H9 (cell line): ENCODE results near the gene VASN. TPM values are rescaled to one million over a fixed set of nuclear protein-coding genes. Genes with fewer than 3 reads are reported as not detected.

ENCODE experiments used
- DNase-seq: peaks from one replicate; pipeline ENCODE4 v3.0.0-alpha.2; 2017
- H2AFZ ChIP-seq: one replicate; pipeline ENCODE4 v1.6.1; 2013; ENCODE audit warnings: mild to moderate bottlenecking, low read length, control low read depth, moderate library complexity
- H2AK5ac ChIP-seq: 2 replicates; pipeline ENCODE4 v1.6.1; 2013; ENCODE audit warnings: low read length, control low read depth, mixed read lengths; ENCODE audit not compliant: insufficient read length
- H2BK120ac ChIP-seq: one replicate; pipeline ENCODE4 v1.6.1; 2013; ENCODE audit warnings: low read depth, mild to moderate bottlenecking, low read length, control low read depth, inconsistent platforms; ENCODE audit not compliant: poor library complexity, severe bottlenecking
- H2BK12ac ChIP-seq: 2 replicates; pipeline ENCODE4 v1.6.1; 2013; ENCODE audit warnings: low read length, control low read depth, mixed read lengths, low read depth; ENCODE audit not compliant: insufficient read length
- H2BK15ac ChIP-seq: 2 replicates; pipeline ENCODE4 v1.6.1; 2013; ENCODE audit warnings: low read depth, low read length, control low read depth
- H2BK20ac ChIP-seq: one replicate; pipeline ENCODE4 v1.6.1; 2013; ENCODE audit warnings: low read depth, mild to moderate bottlenecking, low read length, control low read depth, inconsistent platforms; ENCODE audit not compliant: poor library complexity, severe bottlenecking
- H2BK5ac ChIP-seq: 2 replicates; pipeline ENCODE4 v1.6.1; 2013; ENCODE audit warnings: low read length, control low read depth, mixed read lengths; ENCODE audit not compliant: insufficient read length
- H3K14ac ChIP-seq: 2 replicates; pipeline ENCODE4 v1.6.1; 2013; ENCODE audit warnings: low read length, control low read depth; ENCODE audit not compliant: insufficient read depth
- H3K18ac ChIP-seq: 2 replicates; pipeline ENCODE4 v1.6.1; 2013; ENCODE audit warnings: low read depth, mild to moderate bottlenecking, mixed read lengths, low read length, control low read depth; ENCODE audit not compliant: insufficient read length
- H3K23ac ChIP-seq: 2 replicates; pipeline ENCODE4 v1.6.1; 2013; ENCODE audit warnings: low read length, control low read depth, mixed read lengths, low read depth; ENCODE audit not compliant: insufficient read length
- H3K23me2 ChIP-seq: 2 replicates; pipeline ENCODE4 v1.6.1; 2013; ENCODE audit warnings: low read depth, mild to moderate bottlenecking, mixed read lengths, low read length, control low read depth; ENCODE audit not compliant: insufficient read length, poor library complexity, severe bottlenecking
- H3K27ac ChIP-seq: 2 replicates; pipeline ENCODE4 v1.5.1; 2013; ENCODE audit warnings: low read length, control low read depth, mixed read lengths, low read depth; ENCODE audit not compliant: insufficient read length
- H3K27me3 ChIP-seq: 2 replicates; pipeline ENCODE4 v1.6.1; 2013; ENCODE audit warnings: low read length, control low read depth, inconsistent platforms; ENCODE audit not compliant: insufficient read depth
- H3K4ac ChIP-seq: 2 replicates; pipeline ENCODE4 v1.6.1; 2013; ENCODE audit warnings: low read depth, mild to moderate bottlenecking, control low read depth, inconsistent platforms, low read length, moderate library complexity
- H3K4me1 ChIP-seq: 2 replicates; pipeline ENCODE4 v1.6.1; 2013; ENCODE audit warnings: low read length, control low read depth, inconsistent platforms; ENCODE audit not compliant: insufficient read depth
- H3K4me2 ChIP-seq: 2 replicates; pipeline ENCODE4 v1.6.1; 2013; ENCODE audit warnings: low read length, control low read depth, mixed read lengths; ENCODE audit not compliant: insufficient read length, insufficient read depth
- H3K56ac ChIP-seq: 2 replicates; pipeline ENCODE4 v1.6.1; 2013; ENCODE audit warnings: low read depth, mild to moderate bottlenecking, mixed read lengths, low read length, control low read depth; ENCODE audit not compliant: insufficient read length
- H3K79me1 ChIP-seq: 2 replicates; pipeline ENCODE4 v1.6.1; 2013; ENCODE audit warnings: low read depth, mild to moderate bottlenecking, moderate library complexity, low read length, control low read depth, inconsistent platforms; ENCODE audit not compliant: insufficient read depth, poor library complexity, severe bottlenecking
- H3K79me2 ChIP-seq: 2 replicates; pipeline ENCODE4 v1.6.1; 2013; ENCODE audit warnings: low read length, control low read depth, inconsistent platforms; ENCODE audit not compliant: insufficient read depth
- H3K9ac ChIP-seq: 2 replicates; pipeline ENCODE4 v1.6.1; 2013; ENCODE audit warnings: low read length, control low read depth, mixed read lengths; ENCODE audit not compliant: insufficient read length; ENCODE audit errors: extremely low read depth
- H3K9me3 ChIP-seq: one replicate; pipeline ENCODE4 v1.6.1; 2013; ENCODE audit warnings: low read depth, low read length, inconsistent platforms; ENCODE audit not compliant: control insufficient read depth
- H3T11ph ChIP-seq: one replicate; pipeline ENCODE4 v1.6.1; 2013; ENCODE audit warnings: mild to moderate bottlenecking, low read length, control low read depth, inconsistent platforms
- H4K20me1 ChIP-seq: one replicate; pipeline ENCODE4 v1.6.1; 2013; ENCODE audit not compliant: control insufficient read depth, insufficient read length, insufficient read depth
- H4K5ac ChIP-seq: 2 replicates; pipeline ENCODE4 v1.6.1; 2013; ENCODE audit warnings: low read depth, mild to moderate bottlenecking, mixed read lengths, low read length, control low read depth; ENCODE audit not compliant: insufficient read length
- H4K8ac ChIP-seq: replicated peaks from 2 replicates; pipeline ENCODE4 v1.6.1; 2013; ENCODE audit warnings: low read length, control low read depth, mixed read lengths, low read depth; ENCODE audit not compliant: insufficient read length
- H4K91ac ChIP-seq: 2 replicates; pipeline ENCODE4 v1.6.1; 2013; ENCODE audit warnings: low read depth, mild to moderate bottlenecking, moderate library complexity, mixed read lengths, low read length, control low read depth; ENCODE audit not compliant: insufficient read length
- H3K27ac Mint-ChIP-seq, 3 experiments: 2 replicates in 2 of 3; 3 replicates in 1 of 3; pipeline ENCODE4 v1.8.0; 2020 to 2021; ENCODE audit warnings: mixed read lengths in 3 of 3, mild to moderate bottlenecking in 1 of 3, moderate library complexity in 1 of 3
- H3K27me3 Mint-ChIP-seq: 2 replicates; pipeline ENCODE4 v1.8.0; 2021; ENCODE audit warnings: low read depth, mild to moderate bottlenecking, moderate library complexity, mixed read lengths
- H3K36me3 Mint-ChIP-seq, 3 experiments: 2 replicates in 2 of 3; 3 replicates in 1 of 3; pipeline ENCODE4 v1.8.0; 2020 to 2021; ENCODE audit warnings: low read depth in 3 of 3, mixed read lengths in 3 of 3; ENCODE audit not compliant: insufficient read depth in 1 of 3
- H3K4me1 Mint-ChIP-seq, 2 experiments: 2 replicates each; pipeline ENCODE4 v1.8.0; 2020; ENCODE audit warnings: mixed read lengths in 2 of 2
- H3K4me3 Mint-ChIP-seq, 2 experiments: 2 replicates in 1 of 2; 3 replicates in 1 of 2; pipeline ENCODE4 v1.8.0; 2020 to 2021; ENCODE audit warnings: mild to moderate bottlenecking in 2 of 2, mixed read lengths in 2 of 2, moderate library complexity in 1 of 2
- H3K9me3 Mint-ChIP-seq, 2 experiments: 2 replicates in 1 of 2; 3 replicates in 1 of 2; pipeline ENCODE4 v1.8.0; 2020; ENCODE audit warnings: mild to moderate bottlenecking in 2 of 2, mixed read lengths in 2 of 2, moderate library complexity in 1 of 2
- WGBS: extraction: QIAGEN DNeasy Blood & Tissue Kit; methylation state at CpG from one replicate; pipeline ENCODE4 v1.1.7; 2013; ENCODE audit warnings: missing lambda C conversion rate, low lambda C conversion rate, mixed read lengths; ENCODE audit not compliant: insufficient read length; ENCODE audit errors: extremely low coverage; 5-methylcytosine and 5-hydroxymethylcytosine counted together
- total RNA-seq: library from RNA; stranded (reverse); gene quantifications from 2 replicates; pipeline ENCODE4 v1.2.1, GENCODE V29; 2021
- TF ChIP-seq, protein P1 (sequence below): fragments of 200-600 bp; sonication (generic); conservative IDR thresholded peaks from 3 replicates; pipeline ENCODE4 v1.8.0; 2021; ENCODE audit warnings: antibody characterized with exemption, mild to moderate bottlenecking

The VASN gene
- total RNA-seq, 1 experiment from 2014 or later = 11.0 TPM

GRCh38 chr16:4381072-4381934, 9.7 kb downstream of the VASN start:
- no peaks in the 10 kb centered on the region for H3K79me1 ChIP-seq
- Mint-ChIP-seq H3K27me3 (no peaks in the 10 kb centered on the region), H3K36me3 (peaks cover 0 to 3% (median 2%) of the 10 kb centered on the region in 3 experiments; a peak in 4 of 7 replicates), H3K9me3 (no peaks in the 10 kb centered on the region), H3K4me3 (no peak overlapping the region), H3K27ac (0 out of 7 replicates have a peak overlapping the region, but pooled peaks of 1 of the 3 experiments have one; percentile 48), H3K4me1 (peaks cover 16 to 34% of the 10 kb centered on the region in 2 experiments)
- H4K5ac ChIP-seq = no peak overlapping the region
- no peak overlapping the region for H2BK20ac ChIP-seq
- no peak overlapping the region for H2BK120ac ChIP-seq
- no peak for DNase-seq
- no peak overlapping the region for H2AK5ac ChIP-seq
- no peak overlapping the region for H4K8ac ChIP-seq
- no peak overlapping the region for H2BK12ac ChIP-seq
- H3K9me3 ChIP-seq = no peaks in the 10 kb centered on the region
- no peaks in the 10 kb centered on the region for H3K79me2 ChIP-seq
- H3K4me2 ChIP-seq = no peak overlapping the region
- TF ChIP-seq, protein P1, sequence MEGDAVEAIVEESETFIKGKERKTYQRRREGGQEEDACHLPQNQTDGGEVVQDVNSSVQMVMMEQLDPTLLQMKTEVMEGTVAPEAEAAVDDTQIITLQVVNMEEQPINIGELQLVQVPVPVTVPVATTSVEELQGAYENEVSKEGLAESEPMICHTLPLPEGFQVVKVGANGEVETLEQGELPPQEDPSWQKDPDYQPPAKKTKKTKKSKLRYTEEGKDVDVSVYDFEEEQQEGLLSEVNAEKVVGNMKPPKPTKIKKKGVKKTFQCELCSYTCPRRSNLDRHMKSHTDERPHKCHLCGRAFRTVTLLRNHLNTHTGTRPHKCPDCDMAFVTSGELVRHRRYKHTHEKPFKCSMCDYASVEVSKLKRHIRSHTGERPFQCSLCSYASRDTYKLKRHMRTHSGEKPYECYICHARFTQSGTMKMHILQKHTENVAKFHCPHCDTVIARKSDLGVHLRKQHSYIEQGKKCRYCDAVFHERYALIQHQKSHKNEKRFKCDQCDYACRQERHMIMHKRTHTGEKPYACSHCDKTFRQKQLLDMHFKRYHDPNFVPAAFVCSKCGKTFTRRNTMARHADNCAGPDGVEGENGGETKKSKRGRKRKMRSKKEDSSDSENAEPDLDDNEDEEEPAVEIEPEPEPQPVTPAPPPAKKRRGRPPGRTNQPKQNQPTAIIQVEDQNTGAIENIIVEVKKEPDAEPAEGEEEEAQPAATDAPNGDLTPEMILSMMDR = no peak
- H3T11ph ChIP-seq = no peak overlapping the region
- whole genome bisulfite sequencing = no CpG with 5 or more reads among the region's 59 CpGs
- H4K91ac ChIP-seq = no peak overlapping the region
- no peak overlapping the region for H3K4ac ChIP-seq
- no peaks in the 10 kb centered on the region for H4K20me1 ChIP-seq
- no peak overlapping the region for H3K56ac ChIP-seq
- no peaks in the 10 kb centered on the region for H3K23me2 ChIP-seq
- peaks cover 3% of the 10 kb centered on the region; the same call in 1 of the 2 replicates for H3K4me1 ChIP-seq
- H3K27ac ChIP-seq = no peak overlapping the region
- H3K23ac ChIP-seq = no peak overlapping the region
- no peak overlapping the region for H3K9ac ChIP-seq
- H3K14ac ChIP-seq = no peak overlapping the region
- no peak overlapping the region for H2AFZ ChIP-seq
- H2BK15ac ChIP-seq = no peak overlapping the region
- no peaks in the 10 kb centered on the region for H3K27me3 ChIP-seq
- no peak overlapping the region for H3K18ac ChIP-seq
- H2BK5ac ChIP-seq = no peak overlapping the region
